Activated B cell treated with CpG ODN at 0.5 μM for 24 hours (primary cell): ENCODE results near the gene POLN. TPM values are rescaled to one million over a fixed set of nuclear protein-coding genes. Genes with fewer than 3 reads are reported as not detected.
A peak's percentile ranks its signal among the peaks of the same experiment; 100 is the strongest.

ENCODE experiments used
- ATAC-seq: fragments of 200-7000 bp; cut with Tn5 transposase; one replicate; pipeline ENCODE4 v1.10.0; 2021; ENCODE audit warnings: low read depth, mild to moderate bottlenecking, moderate library complexity
- CTCF ChIA-PET: fragments of 350-600 bp; sonication (Branson Sonifier 250); formaldehyde crosslinking; loops from one replicate; lab custom pipeline; 2021; ENCODE audit warnings: antibody characterized with exemption; lab: Charles Lee
- POLR2A ChIA-PET: fragments of 350-600 bp; sonication (Branson Sonifier 250); formaldehyde crosslinking; loops from one replicate; lab custom pipeline; 2021; ENCODE audit warnings: antibody characterized with exemption; lab: Charles Lee
- DNase-seq: peaks from one replicate; pipeline ENCODE4 v3.0.0; 2022
- H3K27ac Mint-ChIP-seq: one replicate; pipeline ENCODE4 v1.8.0; 2020; ENCODE audit warnings: mixed read lengths
- H3K27me3 Mint-ChIP-seq: one replicate; pipeline ENCODE4 v1.8.0; 2021; ENCODE audit warnings: mixed read lengths
- H3K36me3 Mint-ChIP-seq: one replicate; pipeline ENCODE4 v1.8.0; 2021; ENCODE audit warnings: low read depth, mixed read lengths
- H3K4me1 Mint-ChIP-seq: one replicate; pipeline ENCODE4 v1.8.0; 2021; ENCODE audit warnings: mixed read lengths
- H3K4me3 Mint-ChIP-seq: one replicate; pipeline ENCODE4 v1.8.0; 2020; ENCODE audit warnings: mild to moderate bottlenecking, mixed read lengths
- H3K9me3 Mint-ChIP-seq: one replicate; pipeline ENCODE4 v1.8.0; 2020; ENCODE audit warnings: mixed read lengths
- CTCF ChIP-seq: fragments of 200-600 bp; IDR thresholded peaks from one replicate; pipeline ENCODE4 v1.8.0; 2022; ENCODE audit warnings: antibody characterized with exemption, mild to moderate bottlenecking
- intact Hi-C: fragments of 100-400 bp; cut with micrococcal nuclease; formaldehyde crosslinking; loops from one replicate; pipeline ENCODE4 v1.15.1; 2024
- total RNA-seq: library from RNA; stranded (reverse); gene quantifications from 2 replicates; pipeline ENCODE4 v1.2.3, GENCODE V29; 2022

The POLN gene
- total RNA-seq, 1 donor from 2014 or later: 1.4 TPM

- peak; percentile 12 for DNase-seq
- no peaks in the 10 kb centered on the region for H3K9me3 Mint-ChIP-seq
- H3K4me1 Mint-ChIP-seq: peaks cover 17% of the 10 kb centered on the region
- intact Hi-C loops: no loop called here
- H3K36me3 Mint-ChIP-seq: peaks cover 31% of the 10 kb centered on the region
- no peak for ATAC-seq
- ChIA-PET CTCF (no interaction called here), POLR2A (interaction anchor here (1.3 kb wide), 1 partner anchor 15 kb away, joined by 3 read pairs; the partner anchor contains the start of genes HAUS3 and POLN)
- H3K4me3 Mint-ChIP-seq: no peak overlapping the region
- H3K27me3 Mint-ChIP-seq: no peaks in the 10 kb centered on the region
- no peak for TF ChIP-seq CTCF
- H3K27ac Mint-ChIP-seq: peak overlapping the region; percentile 21
Measured at GRCh38 chr4:2257361-2258081, 15.6 kb upstream of the POLN start.

- H3K27me3 Mint-ChIP-seq: no peaks in the 10 kb centered on the region
- intact Hi-C loops: no loop called here
- no peak overlapping the region for H3K4me3 Mint-ChIP-seq
- no peaks in the 10 kb centered on the region for H3K9me3 Mint-ChIP-seq
- H3K27ac Mint-ChIP-seq: peak overlapping the region; percentile 79
- ChIA-PET CTCF (no interaction called here), POLR2A (no interaction called here)
- no peak for ATAC-seq
- H3K4me1 Mint-ChIP-seq: peaks cover 17% of the 10 kb centered on the region
- DNase-seq: peak; percentile 7
- no peak for TF ChIP-seq CTCF
- H3K36me3 Mint-ChIP-seq: peaks cover 34% of the 10 kb centered on the region
Measured at GRCh38 chr4:2256781-2257191, 14.9 kb upstream of the POLN start.

DNA sequence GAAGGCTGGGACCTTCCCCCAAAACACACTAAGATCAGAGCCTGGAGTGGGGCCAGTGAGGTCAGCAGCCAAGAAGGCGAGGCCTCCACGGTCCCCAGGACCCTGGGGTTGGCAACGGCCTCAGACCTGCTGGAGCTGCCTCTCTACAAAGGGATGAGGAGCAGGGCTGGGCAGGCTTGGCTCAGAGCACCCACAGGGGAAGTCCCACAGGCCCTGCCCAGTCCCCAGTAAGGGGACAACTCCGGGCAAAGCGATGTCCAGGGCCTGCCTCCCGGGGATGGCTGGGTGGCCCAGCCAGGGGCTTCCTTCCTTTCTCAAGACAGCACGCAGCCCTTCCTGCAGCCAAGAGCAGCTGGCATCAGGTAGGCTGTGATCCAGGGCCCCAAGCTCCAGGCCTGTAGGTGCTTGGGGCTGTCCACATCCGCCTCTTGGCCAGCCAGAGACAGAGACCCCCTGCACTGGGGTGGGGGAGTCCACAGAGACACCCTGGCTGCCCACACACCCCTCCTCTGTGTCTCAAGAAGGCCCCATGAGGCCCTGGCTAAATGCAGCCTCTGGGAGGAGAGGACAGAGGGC is 14.3 kb upstream of the POLN start:
- no peak overlapping the region for H3K27ac Mint-ChIP-seq
- ATAC-seq (no peak), DNase-seq (peak; percentile 11)
- H3K9me3 Mint-ChIP-seq: no peaks in the 10 kb centered on the region
- H3K4me1 Mint-ChIP-seq: peaks cover 17% of the 10 kb centered on the region
- ChIA-PET POLR2A (no interaction called here), CTCF (no interaction called here)
- intact Hi-C loops: no loop called here
- H3K36me3 Mint-ChIP-seq: peaks cover 38% of the 10 kb centered on the region
- H3K4me3 Mint-ChIP-seq: no peak overlapping the region
- no peak for TF ChIP-seq CTCF
- no peaks in the 10 kb centered on the region for H3K27me3 Mint-ChIP-seq

- intact Hi-C loops: no loop called here
- Mint-ChIP-seq H3K4me3 (no peak overlapping the region), H3K27me3 (no peaks in the 10 kb centered on the region), H3K27ac (no peak overlapping the region), H3K36me3 (peaks cover 43% of the 10 kb centered on the region), H3K4me1 (peaks cover 17% of the 10 kb centered on the region), H3K9me3 (no peaks in the 10 kb centered on the region)
- DNase-seq (peak; percentile 11), ATAC-seq (no peak)
- ChIA-PET CTCF (no interaction called here), POLR2A (no interaction called here)
- no peak for TF ChIP-seq CTCF
Measured at GRCh38 chr4:2255501-2256155, 13.7 kb upstream of the POLN start.
